Measurements from ENCODE around the gene SMYD3. TPM values are rescaled to one million over a fixed set of nuclear protein-coding genes. Genes with fewer than 3 reads are reported as not detected.

SMYD3 gene
- total RNA-seq, 1 donor, result 45.5 TPM

GRCh38 chr1:246482805-246483568 is 24.1 kb downstream of the SMYD3 start:
- peak overlapping the region; percentile 5 for H3K4me3 ChIP-seq (ENCODE audit: low read depth, low read length)
- no peak for TF ChIP-seq CTCF (IDR thresholded peaks at IDR 0.05; ENCODE audit: insufficient read depth, low read length)
- peak; percentile 21 for DNase-seq (ENCODE audit: low read depth)

DNA sequence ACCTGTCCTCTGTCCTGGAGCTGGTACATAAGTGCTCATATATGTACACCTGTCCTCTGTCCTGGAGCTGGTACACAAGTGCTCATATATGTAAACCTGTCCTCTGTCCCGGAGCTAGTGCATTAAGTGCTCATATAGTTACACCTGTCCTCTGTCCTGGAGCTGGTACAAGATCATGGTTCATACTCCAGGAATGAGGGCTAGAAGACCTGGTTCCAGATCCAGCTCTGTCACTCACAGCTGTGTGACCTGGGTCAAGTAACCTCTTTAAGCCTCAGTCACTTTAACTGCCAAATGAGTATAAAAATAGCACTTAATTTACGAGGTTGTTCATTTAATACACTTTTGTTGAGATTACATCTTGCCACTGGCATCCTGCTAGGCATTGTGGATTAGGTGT is 28.0 kb downstream of the SMYD3 start:
- no peak overlapping the region for H3K4me3 ChIP-seq (ENCODE audit: low read depth, low read length)
- no peak for TF ChIP-seq CTCF (IDR thresholded peaks at IDR 0.05; ENCODE audit: insufficient read depth, low read length)
- DNase-seq (ENCODE audit: low read depth), result no peak

GRCh38 chr1:246477634-246478033 is 29.4 kb downstream of the SMYD3 start:
- H3K4me3 ChIP-seq (ENCODE audit: low read depth, low read length), result no peak overlapping the region
- no peak for TF ChIP-seq CTCF (IDR thresholded peaks at IDR 0.05; ENCODE audit: insufficient read depth, low read length)
- DNase-seq (ENCODE audit: low read depth), result no peak

DNA sequence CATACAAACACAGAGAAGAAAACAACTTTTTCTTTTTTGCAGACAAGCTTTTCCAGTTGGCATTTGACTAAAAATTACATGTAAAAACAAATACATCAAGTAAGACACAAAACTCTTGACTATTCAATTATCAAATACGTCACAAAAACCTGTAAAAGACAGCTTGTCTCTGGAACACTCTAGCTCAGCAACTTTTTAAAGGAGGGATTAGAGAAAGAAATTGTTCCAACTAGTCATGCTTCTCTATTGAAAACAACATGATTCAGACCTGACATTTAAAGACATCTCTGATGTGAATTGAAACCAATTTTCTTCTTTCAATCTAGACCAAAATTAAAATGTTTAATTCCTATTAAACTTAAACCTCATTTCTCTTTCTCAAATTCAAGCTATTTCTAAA is 30.3 kb downstream of the SMYD3 start:
- DNase-seq (ENCODE audit: low read depth), result no peak
- no peak for TF ChIP-seq CTCF (IDR thresholded peaks at IDR 0.05; ENCODE audit: insufficient read depth, low read length)
- H3K4me3 ChIP-seq (ENCODE audit: low read depth, low read length), result no peak overlapping the region

- TF ChIP-seq CTCF (IDR thresholded peaks at IDR 0.05; ENCODE audit: insufficient read depth, low read length), result no peak
- no peak overlapping the region for H3K4me3 ChIP-seq (ENCODE audit: low read depth, low read length)
- no peak for DNase-seq (ENCODE audit: low read depth)
Measured at GRCh38 chr1:246471688-246472087, 35.4 kb downstream of the SMYD3 start.

DNA sequence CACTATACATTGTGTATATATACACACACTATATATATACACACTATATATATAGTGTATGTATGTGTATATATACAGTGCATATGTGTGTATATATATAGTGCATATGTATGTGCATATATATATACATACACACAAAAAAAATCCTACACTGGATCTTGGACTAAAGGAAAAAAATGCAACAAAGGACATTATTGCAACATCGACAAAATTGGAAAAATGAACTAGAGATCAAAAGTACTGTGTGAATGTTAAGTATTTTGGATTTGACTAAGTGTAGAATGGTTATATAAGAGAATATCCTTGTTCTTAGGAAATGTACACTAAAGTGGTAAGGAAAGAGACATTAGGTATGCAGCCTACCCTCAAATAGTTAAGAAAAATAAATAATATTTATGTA is 36.5 kb downstream of the SMYD3 start:
- TF ChIP-seq CTCF (IDR thresholded peaks at IDR 0.05; ENCODE audit: insufficient read depth, low read length), result no peak
- no peak for DNase-seq (ENCODE audit: low read depth)
- no peak overlapping the region for H3K4me3 ChIP-seq (ENCODE audit: low read depth, low read length)

DNA sequence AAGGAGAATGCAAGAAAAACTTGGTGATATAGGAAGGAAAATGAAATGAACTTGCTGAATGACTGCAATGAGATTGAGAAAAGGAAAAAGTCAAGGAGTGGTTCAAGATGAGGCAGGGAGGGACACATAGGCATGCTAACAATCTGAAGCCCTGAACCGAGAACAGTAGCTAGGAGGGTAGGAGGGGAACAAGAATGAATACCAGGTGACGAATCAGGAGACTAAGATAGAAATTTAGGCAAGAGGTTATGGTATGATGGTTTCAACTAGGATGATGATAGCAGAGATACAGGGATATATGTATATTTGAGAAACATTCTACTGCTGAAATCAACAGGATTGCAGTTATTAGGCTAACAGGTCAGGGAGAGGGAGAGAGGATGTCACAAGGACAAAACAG is 44.1 kb downstream of the SMYD3 start:
- no peak overlapping the region for H3K4me3 ChIP-seq (ENCODE audit: low read depth, low read length)
- DNase-seq (ENCODE audit: low read depth), result no peak
- TF ChIP-seq CTCF (IDR thresholded peaks at IDR 0.05; ENCODE audit: insufficient read depth, low read length), result no peak

Measured in fibroblast of the aortic adventitia (primary cell).